Stimulated activated CD8-positive, alpha-beta memory T cell treated with anti-CD3 and anti-CD28 coated beads, Interleukin-4, amount 100 ng/mL, for 24 hours (primary cell): Measurements from ENCODE around the gene C5orf58.
A peak's percentile ranks its signal among the peaks of the same experiment; 100 is the strongest.

Experiments used
- DNase-seq: peaks from one replicate; pipeline ENCODE4 v3.0.0-alpha.2; 2020; ENCODE audit warnings: low read depth

Gene C5orf58

DNA sequence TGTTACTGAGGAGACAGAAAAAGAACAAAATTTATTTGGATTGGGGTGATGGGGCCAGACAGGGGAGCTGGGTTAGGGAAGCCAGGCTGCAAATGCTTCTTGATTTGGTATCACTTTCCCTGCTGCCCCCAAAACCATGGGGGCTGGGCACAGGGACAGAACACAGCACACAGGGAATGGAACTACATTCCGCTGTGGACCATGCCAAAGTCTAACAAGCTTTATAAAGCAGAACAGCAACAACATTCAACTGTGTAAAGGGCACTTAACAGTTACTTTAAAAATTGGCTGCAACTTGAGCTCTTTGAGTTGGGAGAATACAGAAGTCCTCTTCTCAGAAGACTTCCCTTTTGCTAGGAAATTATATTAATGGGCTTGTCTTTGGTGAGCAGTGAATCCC is 23.8 kb downstream of the C5orf58 start:
- no peak for DNase-seq

DNA sequence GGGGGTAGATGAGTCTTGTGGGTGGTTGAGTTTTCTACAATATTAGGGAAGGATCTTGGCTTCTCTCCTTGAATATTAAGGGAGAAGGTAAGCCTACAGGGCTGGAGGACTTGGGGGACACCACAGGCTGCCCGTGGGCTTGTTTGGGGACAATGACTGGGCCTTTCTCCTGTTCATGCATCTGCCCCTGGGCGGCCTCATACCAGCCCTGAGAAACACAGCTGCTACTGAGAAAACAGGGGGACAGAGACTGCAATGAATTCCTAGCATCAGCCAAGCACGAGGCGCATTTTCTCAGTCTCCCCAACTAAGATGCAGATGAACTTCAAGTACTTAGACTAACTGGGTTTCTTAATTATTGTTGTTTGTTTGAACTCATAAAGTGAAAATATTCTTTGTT is 24.6 kb downstream of the C5orf58 start:
- DNase-seq, result no peak

DNA sequence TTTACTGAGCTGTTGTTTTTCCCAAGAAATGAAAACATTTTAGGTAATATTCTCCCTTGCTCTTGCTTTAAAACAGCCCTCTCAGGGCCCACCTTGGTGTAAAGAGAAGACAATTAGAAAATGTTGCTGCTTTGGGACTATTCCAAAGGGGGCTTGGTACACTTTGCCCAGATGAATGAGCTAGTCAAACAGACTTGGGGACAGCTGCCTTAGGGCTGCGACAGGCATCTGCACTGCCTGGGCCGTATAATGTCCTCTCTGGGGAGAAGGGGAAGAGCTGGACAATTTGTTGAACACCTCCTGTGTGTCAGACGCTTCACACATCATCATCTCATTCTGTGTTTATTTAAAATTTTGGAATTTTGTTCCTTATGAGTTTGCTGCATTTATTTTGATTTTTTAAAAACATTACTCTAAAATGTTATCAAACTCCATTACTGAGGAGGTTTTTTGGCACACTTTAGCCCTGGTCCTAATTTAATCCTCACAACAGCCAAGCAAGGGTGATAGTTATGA is 28.8 kb downstream of the C5orf58 start:
- DNase-seq, result no peak

DNA sequence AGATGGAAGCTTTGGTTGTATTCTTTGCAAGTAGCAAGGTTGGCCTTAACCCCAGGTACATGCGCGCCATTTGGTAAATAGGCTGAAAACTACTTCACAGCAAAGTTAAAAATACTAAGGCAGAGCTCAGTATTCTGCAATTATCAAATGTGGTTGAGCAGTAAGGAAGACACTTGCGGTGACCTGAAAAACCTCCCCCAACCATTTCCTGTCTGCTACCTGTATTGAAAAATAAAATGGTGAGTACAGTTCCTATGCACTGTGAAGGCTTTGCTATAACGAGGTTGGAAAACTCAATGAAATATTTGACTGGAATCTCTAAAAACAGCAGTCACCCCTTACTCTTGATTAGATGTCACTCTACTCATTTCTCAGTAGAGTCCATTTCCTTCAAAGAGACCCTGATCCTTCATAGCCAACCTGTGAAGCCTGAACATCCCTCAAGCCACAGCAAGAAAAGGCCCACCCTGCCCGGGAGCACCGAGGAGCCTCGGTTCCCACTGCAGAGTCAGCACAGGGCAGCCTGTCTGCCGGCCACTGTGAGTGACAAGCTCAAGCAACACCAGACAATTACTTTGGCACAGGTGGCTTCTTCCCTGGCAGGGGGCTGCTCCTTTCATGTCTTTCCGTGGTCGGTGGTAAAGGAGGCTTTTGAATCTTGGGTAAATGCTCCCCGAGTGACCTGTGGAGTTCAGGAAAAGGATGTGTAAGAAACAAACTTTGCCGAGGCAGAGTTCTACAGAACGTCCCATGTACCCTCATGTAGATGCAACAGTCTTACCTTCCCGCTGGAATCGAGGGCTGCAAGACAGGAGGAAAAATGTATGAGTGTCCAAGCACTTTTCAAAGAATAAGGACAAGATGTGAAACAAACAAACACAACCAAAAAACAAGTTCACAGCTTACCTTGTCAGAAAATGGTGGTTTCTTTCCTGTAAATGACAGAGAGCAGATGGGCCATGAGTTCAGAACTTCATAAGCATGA is 29.6 kb downstream of the C5orf58 start:
- DNase-seq, result no peak

DNA sequence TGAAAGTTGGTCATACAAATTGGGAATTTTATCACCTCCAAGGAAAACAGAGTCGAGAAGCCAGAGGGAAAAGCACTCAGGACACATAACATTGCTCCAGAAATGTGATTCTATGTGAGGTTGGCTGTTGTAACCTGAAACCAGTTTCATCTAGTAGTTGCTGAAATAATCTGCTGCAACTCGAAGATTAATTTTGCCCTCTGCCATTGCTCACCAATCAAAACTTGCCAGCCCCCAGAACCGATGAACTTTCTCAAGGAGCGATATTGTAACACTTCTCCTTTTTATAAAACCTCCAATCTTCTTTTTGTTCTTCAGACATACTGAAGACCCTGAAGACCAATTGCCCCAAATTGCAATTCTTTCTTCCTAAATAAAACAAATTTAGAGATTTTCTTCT is 31.1 kb downstream of the C5orf58 start:
- no peak for DNase-seq

DNA sequence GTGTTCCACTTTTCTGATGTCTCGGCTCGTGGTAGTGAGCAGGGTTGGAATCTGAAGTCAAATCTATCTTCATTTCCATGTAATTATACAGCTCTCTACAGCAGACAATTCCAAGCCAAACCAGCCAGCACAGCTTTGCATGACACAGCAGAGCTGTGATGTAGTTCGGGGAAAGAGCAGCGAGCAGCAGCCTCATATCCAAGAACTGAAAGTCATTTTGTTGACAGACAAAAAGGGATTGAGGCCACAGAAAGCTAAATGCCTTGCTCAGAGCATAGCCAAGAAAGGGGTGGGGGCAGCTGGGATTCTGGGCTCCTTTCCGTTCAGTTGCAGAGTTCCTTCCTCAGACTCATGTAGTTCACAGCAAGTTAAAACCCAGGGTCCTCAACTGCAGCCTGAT is 32.7 kb downstream of the C5orf58 start:
- DNase-seq, result no peak

DNA sequence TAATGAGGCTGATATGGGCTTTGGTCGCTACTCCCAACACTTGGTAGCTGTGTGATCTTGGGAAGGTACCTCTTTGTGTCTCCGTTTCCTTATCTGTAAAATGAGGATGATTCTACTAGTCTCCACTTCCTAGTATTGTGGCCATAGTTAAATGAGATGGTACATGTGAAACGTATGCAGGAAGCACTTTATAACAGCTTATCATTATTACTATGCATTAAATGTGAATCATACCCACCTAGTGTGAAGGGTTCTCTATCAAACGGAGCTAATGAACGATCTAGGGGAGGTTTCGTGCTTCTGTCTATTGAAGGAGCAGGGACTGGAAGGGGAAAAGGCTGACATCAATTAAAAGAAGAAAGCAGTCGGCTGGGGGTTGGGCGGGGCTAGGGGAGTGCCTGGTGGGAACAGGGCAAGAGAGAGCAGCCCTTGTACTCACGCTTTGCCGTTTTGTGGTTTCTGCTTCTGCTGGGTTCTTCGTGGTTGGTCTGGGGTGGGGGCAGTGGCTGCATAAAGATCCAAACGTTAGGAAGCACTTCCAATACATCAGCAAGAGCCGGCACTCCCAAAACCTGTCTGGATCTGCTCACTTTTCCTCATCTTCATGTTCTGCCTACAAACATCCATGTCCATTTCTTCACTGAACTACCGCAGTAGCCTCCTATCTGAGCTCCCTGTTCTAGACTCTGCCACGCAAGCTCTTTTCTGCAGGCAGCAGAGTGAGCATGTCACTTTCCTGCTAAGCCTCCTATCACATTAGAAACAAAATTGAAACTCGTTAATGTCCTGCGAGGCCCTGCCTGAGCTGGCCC is 34.0 kb downstream of the C5orf58 start:
- DNase-seq, result no peak

DNA sequence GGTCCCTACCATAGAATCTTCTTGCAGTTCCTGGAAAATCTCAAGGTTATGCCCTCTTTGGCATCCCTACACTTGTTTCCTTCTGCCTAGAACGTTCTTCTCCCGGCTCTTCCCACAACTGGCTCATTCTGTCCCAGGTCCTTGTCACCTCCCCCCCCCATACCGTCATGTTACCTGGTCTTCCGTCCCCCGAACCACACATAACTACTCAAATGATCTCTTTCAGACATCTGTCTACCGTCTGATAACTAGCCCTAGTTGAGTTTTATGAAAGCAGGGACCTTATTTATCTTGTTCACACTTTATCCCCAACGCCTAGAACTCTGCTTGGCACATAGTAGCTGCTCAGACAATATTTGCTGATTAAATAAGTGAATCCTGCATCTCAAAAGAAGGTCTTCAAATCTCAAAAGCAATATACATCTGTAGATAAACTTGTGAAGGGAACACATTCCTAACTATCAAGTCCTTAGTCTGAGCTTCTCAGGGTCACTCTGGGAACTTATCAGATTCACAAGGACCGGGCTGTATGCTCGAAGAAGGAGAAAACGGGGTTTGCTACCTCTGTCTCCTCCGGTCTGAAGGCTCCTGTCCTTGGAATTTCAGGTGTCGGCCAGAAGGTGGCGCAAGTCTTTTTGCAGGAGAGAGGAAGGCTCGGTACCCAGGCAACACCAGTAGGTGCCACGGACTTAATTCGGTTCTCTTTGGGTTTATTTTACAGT is 34.8 kb downstream of the C5orf58 start:
- peak; percentile 65 for DNase-seq

DNA sequence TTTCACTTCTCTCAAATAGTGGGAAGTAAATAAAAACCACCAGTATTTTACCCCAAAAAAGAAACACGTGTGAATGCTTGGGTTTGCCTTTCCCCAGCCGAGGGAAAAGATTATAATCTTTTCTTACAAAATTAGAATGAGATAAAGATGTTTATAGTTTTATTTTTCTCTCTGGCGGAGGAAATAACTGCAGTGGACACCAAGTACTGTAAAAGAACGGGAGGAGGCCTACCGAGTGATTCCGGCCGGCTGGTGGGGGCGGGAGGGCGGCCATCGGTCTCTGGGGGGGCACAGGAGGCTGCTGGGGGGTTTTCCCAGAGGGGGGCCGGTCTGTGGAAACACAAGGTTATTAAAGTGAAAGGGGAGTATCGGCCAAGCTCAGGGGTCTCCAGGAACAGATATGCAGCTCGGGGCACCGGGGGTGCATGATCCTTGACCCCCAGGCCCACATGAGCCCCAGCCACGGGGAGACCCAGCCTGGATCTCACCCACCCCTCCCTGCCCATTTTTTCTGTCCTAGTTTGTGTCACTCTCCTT is 35.4 kb downstream of the C5orf58 start:
- DNase-seq, result no peak

DNA sequence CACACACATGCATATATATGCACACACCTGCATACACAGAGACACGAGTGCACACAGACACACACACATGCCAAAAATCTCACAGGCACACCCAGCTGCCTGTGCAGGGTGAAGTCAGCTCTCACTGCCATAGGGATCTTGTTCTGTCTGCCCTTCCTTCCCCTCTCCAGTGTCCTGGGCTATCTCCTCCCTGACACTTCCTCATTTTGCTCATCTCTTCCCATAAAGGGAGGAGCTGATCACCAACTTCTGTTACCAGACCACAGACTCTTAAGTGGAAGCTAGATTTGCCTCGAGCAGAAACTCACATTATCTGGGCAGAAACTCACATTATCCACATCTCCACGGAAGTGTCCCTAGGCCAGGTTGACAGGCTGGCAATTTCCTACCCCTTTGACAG is 36.1 kb downstream of the C5orf58 start:
- no peak for DNase-seq

DNA sequence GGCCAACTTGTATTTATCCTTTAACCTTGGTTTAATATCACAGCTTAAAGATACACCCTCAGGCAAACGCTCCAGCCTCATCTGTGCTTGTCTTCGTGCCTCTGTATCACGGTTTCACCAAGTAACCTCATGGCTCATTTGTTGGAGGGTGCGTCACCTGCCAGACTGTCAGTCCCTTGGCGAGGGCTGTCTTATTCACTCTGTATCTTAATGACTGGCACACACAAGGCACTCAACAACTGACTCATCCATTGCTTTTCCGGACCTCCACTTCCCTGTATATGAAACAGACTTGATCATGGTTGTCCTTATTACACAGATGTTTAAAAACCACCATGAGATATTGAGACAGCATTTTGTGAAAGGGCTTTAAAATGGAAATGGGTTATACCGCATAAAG is 36.8 kb downstream of the C5orf58 start:
- no peak for DNase-seq

DNA sequence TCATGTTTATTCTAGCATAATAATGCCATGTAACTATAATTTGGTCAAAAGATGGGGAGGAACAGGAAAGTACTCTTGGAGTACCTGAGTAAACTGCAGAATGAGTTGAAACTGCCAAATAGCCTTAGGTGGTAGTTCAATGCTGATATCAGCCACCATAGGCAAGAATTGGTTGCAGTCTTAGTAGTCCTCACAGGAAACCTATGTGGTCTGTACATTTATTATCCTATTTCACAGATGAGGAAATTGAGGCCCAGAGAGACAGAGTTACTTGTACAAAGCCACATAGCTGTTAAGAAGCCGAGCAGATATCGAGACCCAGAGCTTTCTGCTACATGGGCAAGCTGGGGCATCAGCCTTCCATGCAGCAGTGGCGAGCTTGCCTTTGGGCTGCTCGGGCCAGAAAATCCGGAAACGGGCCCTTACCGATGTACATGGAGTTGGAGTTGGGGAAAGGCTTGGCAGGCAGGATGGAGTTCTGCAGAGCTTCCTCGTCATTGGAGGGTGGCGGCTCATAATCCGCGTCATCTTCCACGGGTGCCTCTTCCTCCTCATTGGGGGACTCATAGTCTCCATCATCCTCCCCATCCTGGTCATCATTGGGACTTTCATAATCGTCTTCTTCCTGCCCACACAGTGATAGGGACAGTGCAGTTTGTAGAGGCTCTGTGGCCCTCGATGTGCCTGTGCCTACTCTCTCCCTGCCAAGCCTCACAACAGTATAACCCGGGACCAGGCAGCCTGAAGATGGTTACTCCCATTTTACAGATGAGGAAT is 37.7 kb downstream of the C5orf58 start:
- no peak for DNase-seq

DNA sequence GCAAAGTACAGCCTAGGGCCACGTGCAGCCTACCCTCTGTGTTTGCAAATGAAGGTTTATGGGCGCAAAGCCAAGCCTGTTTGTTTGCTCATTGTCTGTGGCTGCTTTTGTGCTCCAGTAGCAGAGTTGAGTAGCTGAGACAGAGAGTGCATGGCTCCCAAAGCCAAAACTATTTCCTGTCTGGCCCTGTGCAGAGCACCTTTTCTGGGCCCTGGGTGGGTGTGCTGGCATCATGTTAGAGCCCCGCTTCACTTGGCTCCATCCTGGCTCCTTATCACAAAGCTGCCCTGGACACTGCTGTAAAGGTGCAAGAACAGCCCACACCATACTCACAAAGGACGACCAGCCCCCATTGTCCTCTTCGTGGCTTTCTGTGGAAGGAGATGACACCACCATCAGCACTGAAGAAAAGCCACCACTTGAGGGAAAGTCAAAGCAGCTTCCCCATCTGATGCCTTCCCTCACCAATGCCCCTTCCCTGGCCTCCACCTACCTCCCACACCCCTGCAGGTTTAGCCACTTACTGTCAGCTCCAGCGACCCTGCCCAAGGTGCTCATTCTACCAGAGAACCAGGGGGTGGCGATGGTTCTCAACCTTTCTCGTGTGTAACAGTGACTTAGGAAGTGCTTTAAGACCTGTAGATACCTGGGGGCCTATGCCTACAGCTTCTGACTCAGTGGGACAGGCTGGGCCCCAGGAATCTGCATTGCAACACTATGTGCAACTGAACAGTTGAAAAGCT is 41.4 kb downstream of the C5orf58 start:
- no peak for DNase-seq

DNA sequence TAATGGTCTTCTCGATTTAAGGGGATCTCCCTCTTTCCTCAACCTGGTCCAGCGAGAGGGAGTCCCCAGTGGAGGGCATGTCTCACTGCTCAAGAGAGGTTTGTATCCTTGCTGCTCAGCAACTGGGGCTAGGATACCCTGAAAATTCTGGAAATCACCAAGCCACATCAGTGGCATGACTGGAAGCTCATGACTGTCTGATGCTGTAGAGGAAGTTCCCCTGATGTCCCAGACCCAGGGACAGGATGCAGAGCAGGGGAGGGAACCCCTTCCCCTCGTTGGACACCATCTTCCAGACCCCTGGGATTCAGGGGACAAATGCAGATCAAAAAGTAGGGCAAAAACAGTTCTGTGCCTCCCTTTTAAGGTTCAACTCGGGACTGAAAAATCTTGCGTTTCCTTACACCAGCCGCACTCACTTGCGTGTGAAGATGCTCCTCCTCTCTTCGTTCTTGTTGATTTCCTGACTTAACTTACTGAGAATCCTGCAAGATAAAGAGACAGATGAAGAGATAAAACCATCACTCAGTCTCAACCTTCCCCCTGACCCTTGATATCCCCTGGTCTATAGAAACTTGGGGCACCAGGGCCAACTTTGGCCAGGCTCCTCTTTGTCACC is 42.7 kb downstream of the C5orf58 start:
- no peak for DNase-seq

DNA sequence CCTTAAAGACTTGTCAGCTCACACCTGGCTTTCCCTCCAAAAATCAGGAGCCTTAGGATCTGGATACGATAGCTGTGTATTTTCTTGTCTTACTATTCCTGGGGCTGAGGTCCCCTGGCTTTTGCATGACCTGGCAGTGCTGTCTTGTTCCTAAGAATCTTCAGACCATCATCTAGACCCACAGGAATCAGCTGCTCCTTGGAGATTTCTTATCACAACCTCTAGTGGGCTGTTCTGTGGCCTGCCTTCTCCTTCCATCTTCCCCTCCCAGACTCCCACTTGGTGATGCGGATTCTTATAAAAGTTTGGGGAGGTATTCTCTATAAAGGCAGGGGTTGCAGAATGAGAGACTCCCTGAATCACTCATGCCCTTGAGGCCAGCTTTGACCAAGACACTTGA is 43.4 kb downstream of the C5orf58 start:
- no peak for DNase-seq

DNA sequence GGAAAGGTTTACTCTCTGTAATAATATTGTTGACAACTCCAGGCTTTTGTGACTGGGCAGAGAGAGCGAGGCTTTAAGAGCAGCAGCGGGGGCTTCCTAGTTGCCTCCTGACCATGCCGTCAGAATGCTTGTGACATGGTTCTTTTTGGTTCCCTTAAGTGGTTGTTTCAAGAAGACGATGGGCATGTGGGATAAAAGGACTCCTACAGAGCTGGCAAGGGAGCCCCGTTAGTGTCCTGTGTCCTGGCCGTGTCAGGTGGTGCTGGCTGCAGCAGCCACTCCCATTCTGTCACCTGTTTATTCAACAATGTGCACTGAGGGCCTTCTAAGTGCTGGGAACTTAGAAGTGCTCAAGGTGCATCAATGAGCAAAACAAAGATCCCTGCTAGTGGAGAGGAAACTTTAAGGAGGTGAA is 45.1 kb downstream of the C5orf58 start:
- DNase-seq, result no peak

DNA sequence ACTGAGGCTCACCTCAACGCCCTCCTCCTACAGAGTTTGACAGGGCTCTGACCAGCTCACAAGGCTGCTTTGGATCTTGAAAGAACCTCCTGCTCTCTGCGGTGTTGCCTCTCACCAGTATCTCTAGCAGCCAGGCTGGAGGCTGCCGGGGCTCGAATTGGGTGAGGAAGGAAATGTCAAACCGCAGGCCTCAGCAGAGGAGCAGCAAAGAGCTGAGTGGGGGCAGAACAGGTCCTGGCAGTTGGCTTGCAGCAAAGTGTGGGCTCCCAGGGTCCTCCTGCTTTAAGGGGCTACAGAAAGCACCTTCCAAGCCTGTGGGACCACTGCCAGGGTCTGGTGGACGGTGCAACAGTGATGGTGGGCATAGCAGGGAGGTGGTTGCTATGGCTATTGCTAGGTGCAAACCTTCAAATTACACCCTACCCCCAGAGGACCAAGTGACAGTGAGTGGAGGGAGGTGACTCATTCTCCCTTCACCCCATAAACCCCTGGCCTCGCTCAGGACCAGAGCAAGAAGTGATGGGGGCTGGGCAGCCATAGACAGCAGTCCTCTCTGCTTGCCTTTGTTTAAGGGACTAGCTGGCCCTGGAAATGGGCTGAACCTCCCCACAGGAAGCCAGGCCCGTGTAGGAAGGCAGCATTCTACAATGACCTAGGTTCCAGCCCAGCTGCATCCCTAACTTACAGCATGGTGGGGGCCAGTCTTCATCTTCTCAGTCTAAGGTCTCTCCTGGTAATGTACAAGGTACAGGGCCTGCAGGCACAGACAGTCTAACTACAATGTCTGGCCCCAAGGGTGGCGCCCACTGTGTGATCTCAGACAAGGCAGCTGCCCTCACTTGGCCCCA is 46.0 kb downstream of the C5orf58 start:
- peak; percentile 75 for DNase-seq

DNA sequence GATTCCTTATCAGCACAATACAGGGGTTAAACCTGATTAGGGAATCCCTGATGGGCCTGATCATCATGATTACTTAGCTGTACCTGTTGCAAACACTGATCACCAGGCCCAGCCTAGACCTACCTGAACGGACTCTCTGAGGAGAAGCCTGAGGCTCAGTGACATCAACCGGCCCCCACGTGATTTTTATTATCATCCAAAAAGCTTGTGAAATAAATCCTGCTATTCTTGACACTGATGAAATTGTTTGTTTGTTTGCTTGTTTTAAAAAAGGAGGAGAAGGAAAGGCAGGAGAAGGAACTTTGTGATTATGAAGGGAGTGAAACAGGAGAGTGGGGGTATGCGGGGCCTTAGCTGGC is 46.7 kb downstream of the C5orf58 start:
- DNase-seq, result no peak

DNA sequence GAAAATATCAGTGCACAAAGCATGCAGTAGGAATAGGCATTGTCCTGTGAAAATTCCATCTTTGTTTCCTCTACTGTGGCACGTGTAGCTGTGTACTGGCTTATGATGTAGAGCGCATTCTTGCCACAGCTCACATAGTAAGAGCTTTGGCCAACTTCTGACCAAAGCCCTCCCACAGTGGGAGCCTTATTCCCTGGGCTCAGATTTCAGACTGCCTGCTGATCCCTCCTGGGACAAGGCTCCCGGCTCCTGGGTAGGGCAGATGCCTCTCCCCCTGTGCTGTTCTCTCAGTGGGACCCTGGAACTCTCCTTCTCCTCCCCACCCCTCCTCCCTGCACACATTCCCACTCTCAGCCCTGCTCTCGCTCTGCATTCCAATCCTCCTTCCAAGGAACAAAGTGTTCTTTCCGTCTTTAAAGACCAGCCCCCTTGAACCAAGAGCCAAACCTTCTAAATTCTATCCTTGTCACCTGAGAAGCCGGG is 47.3 kb downstream of the C5orf58 start:
- no peak for DNase-seq
